ENCODE measurements around the gene PCDHA9. TPM values are rescaled to one million over a fixed set of nuclear protein-coding genes. Genes with fewer than 3 reads are reported as not detected.
"Not testable (repeated sequence)": the region's sequence is repeated elsewhere in the genome, so short reads cannot be mapped to it uniquely, and the experiment has no call there.

The PCDHA9 gene, protein sequence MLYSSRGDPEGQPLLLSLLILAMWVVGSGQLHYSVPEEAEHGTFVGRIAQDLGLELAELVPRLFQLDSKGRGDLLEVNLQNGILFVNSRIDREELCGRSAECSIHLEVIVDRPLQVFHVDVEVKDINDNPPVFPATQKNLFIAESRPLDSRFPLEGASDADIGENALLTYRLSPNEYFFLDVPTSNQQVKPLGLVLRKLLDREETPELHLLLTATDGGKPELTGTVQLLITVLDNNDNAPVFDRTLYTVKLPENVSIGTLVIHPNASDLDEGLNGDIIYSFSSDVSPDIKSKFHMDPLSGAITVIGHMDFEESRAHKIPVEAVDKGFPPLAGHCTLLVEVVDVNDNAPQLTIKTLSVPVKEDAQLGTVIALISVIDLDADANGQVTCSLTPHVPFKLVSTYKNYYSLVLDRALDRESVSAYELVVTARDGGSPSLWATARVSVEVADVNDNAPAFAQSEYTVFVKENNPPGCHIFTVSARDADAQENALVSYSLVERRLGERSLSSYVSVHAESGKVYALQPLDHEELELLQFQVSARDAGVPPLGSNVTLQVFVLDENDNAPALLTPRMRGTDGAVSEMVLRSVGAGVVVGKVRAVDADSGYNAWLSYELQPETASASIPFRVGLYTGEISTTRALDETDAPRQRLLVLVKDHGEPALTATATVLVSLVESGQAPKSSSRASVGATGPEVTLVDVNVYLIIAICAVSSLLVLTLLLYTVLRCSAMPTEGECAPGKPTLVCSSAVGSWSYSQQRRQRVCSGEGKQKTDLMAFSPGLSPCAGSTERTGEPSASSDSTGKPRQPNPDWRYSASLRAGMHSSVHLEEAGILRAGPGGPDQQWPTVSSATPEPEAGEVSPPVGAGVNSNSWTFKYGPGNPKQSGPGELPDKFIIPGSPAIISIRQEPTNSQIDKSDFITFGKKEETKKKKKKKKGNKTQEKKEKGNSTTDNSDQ
- total RNA-seq (2014; rRNA removed; shearing (Covaris generic)): 0.02 TPM in 1 of 2 replicates, not detected in the other
- polyA plus RNA-seq (2014; cell fraction: nucleus; rRNA removed): not detected in 2 replicates

DNA sequence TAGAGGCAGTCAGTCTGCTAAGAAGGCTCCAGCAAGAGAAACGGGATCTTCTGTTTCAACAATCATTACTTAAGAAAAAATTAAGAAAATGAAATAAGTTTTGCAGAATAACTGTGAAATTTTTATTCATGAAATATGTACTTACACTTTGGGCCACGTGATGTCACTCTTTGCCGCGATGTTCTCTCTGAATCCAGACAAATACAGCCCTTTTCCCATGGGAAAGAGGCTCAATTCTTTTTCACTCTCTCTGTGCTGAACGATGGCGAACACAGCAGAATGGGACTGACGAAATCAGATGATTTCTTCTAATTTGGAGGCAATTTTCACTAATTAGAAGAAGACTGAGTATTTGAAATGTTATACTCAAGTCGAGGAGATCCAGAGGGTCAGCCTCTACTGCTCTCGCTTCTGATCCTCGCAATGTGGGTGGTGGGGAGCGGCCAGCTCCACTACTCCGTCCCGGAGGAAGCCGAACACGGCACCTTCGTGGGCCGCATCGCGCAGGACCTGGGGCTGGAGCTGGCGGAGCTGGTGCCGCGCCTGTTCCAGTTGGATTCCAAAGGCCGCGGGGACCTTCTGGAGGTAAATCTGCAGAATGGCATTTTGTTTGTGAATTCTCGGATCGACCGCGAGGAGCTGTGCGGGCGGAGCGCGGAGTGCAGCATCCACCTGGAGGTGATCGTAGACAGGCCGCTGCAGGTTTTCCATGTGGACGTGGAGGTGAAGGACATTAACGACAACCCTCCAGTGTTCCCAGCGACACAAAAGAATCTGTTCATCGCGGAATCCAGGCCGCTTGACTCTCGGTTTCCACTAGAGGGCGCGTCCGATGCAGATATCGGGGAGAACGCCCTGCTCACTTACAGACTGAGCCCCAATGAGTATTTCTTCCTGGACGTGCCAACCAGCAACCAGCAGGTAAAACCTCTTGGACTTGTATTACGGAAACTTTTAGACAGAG is at the start of gene PCDHA9:
Gene PCDHA9, plus strand, starts transcription at position 244 of the 964 bp plus-strand sequence. Its CDS starts 114 bp downstream, at position 358.
- peak; percentile 6 for DNase-seq (ENCODE audit: extremely low read depth, low read depth)

DNA sequence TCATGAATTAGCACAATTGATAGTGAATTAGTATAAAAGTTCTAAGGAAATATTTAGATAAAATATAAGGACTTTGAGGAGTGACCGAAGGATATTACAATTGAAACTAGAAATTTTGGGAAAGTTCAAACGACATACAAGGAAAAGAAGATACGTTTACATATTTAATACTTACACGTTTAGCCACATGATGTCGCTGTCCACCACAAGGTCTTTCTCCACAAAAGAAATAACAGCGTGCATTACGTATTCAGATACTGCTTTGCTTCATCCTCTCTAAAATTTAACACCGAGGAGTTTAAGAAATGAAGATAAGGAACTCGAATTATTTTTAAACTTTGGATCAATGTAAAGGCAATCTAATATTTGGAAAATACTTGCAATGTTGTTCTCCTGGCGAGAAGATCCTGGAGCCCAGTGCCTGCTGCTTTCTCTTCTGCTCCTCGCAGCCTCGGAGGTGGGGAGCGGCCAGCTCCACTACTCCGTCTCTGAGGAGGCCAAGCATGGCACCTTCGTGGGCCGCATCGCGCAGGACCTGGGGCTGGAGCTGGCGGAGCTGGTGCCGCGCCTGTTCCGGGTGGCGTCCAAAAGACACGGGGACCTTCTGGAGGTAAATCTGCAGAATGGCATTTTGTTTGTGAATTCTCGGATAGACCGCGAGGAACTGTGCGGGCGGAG is 47.2 kb upstream of the PCDHA9 start, which contains the start of gene PCDHA3:
Gene PCDHA3, plus strand, starts transcription at position 242 of the 678 bp plus-strand sequence.
- DNase-seq (ENCODE audit: extremely low read depth, low read depth): no peak

DNA sequence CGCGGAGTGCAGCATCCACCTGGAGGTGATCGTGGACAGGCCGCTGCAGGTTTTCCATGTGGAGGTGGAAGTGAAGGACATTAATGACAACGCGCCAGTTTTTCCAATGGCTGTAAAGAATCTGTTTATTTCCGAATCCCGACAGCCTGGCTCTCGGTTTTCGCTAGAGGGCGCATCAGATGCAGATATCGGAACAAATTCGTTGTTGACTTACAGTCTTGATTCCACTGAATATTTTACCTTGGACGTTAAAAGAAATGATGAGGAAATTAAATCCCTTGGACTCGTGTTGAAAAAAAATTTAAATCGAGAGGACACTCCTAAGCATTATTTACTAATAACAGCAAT is 46.7 kb upstream of the PCDHA9 start:
- DNase-seq (ENCODE audit: extremely low read depth, low read depth): no peak

DNA sequence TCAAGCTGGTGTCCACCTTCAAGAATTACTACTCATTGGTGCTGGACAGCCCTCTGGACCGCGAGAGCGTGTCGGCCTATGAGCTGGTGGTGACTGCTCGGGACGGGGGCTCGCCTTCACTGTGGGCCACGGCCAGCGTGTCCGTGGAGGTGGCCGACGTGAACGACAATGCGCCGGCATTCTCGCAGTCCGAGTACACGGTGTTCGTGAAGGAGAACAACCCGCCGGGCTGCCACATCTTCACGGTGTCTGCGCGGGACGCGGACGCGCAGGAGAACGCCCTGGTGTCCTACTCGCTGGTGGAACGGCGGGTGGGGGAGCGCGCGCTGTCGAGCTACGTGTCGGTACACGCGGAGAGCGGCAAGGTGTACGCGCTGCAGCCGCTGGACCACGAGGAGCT is 45.8 kb upstream of the PCDHA9 start:
- DNase-seq (ENCODE audit: extremely low read depth, low read depth): not testable (repeated sequence)

DNA sequence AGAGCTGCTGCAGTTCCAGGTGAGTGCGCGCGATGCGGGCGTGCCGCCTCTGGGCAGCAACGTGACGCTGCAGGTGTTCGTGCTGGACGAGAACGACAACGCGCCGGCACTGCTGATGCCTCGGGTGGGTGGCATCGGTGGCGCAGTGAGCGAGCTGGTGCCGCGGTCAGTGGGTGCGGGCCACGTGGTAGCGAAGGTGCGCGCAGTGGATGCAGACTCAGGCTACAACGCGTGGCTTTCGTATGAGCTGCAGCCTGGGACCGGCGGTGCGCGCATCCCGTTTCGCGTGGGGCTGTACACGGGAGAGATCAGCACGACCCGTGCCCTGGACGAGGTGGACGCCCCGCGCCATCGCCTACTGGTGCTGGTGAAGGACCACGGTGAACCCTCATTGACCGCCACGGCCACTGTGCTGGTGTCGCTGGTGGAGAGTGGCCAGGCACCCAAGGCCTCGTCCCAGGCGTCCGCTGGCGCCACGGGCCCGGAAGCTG is 45.4 kb upstream of the PCDHA9 start:
- DNase-seq (ENCODE audit: extremely low read depth, low read depth): no peak

DNA sequence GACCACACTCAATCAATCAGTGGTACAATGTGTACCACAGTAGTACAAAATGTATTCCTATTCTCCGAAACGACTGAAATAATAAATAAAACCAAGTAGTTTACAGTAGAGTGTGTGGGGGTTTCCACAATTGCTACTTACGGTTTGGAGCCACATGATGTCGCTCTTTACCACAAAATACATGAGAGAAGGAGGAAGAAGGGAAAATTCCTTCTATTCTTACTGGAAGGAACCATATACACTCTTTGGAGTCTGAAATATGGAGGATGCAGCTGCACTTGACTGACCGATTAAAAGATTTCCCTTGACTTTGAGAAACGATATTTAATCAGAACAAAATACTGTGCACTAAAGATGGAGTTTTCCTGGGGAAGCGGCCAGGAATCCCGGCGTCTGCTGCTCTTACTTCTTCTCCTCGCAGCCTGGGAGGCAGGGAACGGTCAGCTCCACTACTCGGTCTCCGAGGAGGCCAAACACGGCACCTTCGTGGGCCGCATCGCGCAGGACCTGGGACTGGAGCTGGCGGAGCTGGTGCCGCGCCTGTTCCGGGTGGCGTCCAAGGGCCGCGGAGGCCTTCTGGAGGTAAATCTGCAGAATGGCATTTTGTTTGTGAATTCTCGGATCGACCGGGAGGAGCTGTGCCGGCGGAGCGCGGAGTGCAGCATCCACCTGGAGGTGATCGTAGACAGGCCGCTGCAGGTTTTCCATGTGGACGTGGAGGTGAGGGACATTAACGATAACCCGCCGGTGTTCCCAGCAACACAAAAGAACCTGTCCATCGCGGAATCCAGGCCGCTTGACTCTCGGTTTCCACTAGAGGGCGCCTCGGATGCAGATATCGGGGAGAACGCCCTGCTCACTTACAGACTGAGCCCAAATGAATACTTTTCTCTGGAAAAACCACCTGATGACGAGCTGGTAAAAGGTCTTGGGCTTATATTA is 41.1 kb upstream of the PCDHA9 start, which contains the start of gene PCDHA4:
Gene PCDHA4, plus strand, starts transcription at position 235 of the 942 bp plus-strand sequence.
- DNase-seq (ENCODE audit: extremely low read depth, low read depth): peak; percentile 14

DNA sequence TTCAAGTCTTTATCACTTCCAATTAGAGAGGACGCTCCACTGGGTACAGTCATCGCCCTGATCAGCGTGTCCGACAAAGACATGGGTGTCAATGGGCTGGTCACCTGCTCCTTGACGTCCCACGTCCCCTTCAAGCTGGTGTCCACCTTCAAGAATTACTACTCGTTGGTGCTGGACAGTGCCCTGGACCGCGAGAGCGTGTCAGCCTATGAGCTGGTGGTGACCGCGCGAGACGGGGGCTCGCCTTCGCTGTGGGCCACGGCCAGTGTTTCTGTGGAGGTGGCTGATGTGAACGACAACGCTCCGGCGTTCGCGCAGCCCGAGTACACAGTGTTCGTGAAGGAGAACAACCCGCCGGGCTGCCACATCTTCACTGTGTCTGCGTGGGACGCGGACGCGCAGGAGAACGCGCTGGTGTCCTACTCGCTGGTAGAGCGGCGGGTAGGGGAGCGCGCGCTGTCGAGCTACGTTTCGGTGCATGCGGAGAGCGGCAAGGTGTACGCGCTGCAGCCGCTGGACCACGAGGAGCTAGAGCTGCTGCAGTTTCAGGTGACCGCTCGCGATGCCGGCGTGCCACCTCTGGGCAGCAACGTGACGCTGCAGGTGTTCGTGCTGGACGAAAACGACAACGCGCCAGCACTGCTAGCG is 39.8 kb upstream of the PCDHA9 start:
- DNase-seq (ENCODE audit: extremely low read depth, low read depth): not testable (repeated sequence)

DNA sequence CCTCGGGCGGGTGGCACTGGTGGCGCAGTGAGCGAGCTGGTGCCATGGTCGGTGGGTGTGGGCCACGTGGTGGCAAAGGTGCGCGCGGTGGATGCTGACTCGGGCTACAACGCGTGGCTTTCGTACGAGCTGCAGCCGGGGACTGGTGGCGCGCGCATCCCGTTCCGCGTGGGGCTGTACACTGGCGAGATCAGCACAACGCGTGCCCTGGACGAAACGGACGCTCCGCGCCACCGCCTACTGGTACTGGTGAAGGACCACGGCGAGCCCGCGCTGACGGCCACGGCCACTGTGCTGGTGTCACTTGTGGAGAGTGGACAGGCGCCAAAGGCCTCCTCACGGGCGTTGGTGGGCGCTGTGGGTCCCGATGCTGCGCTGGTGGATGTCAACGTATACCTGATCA is 39.3 kb upstream of the PCDHA9 start:
- no peak for DNase-seq (ENCODE audit: extremely low read depth, low read depth)

DNA sequence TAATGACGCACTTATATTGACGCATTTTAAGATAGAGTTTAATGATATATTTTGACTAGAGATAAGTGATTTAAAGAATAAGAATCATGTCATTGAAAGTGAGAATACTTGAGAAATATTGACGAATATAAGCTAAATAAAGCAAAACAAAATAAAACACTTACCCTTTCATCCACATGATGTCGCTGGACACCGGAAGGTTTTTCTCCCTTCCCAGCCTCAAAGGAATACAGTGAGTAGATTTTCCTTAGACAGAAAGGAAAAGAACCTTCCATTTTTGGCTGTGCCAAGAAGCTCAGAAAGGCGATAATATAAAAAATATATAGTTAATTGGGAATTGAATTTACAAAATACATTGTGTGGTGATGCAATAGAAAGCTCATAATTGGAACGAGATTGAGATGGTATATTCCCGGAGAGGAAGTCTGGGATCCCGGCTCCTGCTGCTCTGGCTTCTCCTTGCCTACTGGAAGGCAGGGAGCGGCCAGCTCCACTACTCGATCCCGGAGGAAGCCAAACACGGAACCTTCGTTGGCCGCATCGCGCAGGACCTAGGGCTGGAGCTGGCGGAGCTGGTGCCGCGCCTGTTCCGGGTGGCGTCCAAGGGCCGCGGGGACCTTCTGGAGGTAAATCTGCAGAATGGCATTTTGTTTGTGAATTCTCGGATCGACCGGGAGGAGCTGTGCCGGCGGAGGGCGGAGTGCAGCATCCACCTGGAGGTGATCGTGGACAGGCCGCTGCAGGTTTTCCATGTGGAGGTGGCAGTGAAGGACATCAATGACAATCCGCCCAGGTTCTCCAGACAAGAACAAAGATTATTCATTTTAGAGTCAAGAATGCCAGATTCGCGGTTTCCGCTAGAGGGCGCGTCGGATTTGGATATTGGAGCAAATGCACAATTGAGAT is 26.6 kb upstream of the PCDHA9 start, which contains the start of gene PCDHA5:
Gene PCDHA5, plus strand, starts transcription at position 239 of the 906 bp plus-strand sequence.
- DNase-seq (ENCODE audit: extremely low read depth, low read depth): peak; percentile 17

DNA sequence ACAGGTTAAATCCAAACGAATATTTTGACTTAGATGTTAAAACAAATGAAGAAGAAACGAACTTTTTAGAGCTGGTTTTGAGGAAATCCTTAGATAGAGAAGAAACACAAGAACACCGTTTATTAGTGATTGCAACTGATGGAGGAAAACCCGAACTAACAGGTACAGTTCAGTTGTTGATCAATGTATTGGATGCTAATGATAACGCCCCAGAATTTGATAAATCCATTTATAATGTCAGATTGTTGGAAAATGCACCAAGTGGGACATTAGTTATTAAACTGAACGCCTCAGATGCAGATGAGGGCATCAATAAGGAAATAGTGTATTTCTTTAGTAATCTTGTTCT is 25.9 kb upstream of the PCDHA9 start:
- no peak for DNase-seq (ENCODE audit: extremely low read depth, low read depth)

DNA sequence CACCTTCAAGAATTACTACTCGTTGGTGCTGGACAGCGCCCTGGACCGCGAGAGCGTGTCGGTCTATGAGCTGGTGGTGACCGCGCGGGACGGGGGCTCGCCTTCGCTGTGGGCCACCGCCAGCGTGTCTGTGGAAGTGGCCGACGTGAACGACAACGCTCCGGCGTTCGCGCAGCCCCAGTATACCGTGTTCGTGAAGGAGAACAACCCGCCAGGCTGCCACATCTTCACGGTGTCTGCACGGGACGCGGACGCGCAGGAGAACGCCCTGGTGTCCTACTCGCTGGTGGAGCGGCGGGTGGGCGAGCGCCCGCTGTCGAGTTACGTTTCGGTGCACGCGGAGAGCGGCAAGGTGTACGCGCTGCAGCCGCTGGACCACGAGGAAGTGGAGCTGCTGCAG is 25.2 kb upstream of the PCDHA9 start:
- not testable (repeated sequence) for DNase-seq (ENCODE audit: extremely low read depth, low read depth)

DNA sequence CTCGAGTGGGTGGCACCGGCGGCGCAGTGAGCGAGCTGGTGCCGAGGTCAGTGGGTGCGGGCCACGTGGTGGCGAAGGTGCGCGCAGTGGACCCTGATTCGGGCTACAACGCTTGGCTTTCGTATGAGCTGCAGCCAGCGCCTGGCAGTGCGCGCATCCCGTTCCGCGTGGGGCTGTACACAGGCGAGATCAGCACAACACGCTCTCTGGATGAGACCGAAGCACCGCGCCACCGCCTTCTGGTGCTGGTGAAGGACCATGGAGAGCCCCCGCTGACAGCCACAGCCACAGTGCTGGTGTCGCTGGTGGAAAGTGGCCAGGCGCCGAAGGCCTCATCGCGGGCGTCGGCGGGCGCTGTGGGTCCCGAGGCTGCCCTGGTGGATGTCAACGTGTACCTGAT is 24.7 kb upstream of the PCDHA9 start:
- no peak for DNase-seq (ENCODE audit: extremely low read depth, low read depth)

DNA sequence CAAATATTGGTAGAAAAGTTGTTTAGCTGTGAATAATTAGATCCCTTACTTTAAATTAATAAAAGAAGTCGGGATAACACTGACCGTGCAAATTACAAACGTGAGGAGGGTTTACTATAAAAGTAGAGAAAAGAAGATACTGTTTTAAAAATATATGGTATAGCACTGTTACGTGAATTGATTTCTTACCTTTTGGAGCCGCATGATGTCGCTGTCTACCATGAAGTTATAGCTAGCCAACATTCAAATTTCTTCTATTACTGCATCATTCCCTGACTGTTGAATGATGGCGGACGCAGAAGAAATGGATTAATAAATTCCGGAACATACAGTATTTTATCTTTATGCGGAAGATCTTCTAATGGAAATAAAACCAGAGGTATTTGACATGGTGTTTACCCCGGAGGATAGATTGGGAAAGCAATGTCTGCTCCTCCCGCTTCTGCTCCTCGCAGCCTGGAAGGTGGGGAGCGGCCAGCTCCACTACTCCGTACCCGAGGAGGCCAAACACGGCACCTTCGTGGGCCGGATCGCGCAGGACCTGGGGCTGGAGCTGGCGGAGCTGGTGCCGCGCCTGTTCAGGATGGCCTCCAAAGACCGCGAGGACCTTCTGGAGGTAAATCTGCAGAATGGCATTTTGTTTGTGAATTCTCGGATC is 20.3 kb upstream of the PCDHA9 start, which contains the start of gene PCDHA6:
Gene PCDHA6, plus strand, starts transcription at position 257 of the 658 bp plus-strand sequence. Its CDS starts 132 bp downstream, at position 389.
- DNase-seq (ENCODE audit: extremely low read depth, low read depth): no peak

DNA sequence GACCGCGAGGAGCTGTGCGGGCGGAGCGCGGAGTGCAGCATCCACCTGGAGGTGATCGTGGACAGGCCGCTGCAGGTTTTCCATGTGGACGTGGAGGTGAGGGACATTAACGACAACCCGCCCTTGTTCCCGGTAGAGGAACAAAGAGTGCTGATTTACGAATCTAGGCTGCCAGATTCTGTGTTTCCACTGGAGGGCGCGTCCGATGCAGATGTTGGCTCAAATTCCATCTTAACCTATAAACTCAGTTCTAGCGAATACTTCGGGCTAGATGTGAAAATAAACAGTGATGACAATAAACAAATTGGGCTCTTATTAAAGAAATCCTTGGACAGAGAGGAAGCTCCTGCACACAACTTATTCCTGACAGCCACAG is 19.8 kb upstream of the PCDHA9 start:
- DNase-seq (ENCODE audit: extremely low read depth, low read depth): no peak

DNA sequence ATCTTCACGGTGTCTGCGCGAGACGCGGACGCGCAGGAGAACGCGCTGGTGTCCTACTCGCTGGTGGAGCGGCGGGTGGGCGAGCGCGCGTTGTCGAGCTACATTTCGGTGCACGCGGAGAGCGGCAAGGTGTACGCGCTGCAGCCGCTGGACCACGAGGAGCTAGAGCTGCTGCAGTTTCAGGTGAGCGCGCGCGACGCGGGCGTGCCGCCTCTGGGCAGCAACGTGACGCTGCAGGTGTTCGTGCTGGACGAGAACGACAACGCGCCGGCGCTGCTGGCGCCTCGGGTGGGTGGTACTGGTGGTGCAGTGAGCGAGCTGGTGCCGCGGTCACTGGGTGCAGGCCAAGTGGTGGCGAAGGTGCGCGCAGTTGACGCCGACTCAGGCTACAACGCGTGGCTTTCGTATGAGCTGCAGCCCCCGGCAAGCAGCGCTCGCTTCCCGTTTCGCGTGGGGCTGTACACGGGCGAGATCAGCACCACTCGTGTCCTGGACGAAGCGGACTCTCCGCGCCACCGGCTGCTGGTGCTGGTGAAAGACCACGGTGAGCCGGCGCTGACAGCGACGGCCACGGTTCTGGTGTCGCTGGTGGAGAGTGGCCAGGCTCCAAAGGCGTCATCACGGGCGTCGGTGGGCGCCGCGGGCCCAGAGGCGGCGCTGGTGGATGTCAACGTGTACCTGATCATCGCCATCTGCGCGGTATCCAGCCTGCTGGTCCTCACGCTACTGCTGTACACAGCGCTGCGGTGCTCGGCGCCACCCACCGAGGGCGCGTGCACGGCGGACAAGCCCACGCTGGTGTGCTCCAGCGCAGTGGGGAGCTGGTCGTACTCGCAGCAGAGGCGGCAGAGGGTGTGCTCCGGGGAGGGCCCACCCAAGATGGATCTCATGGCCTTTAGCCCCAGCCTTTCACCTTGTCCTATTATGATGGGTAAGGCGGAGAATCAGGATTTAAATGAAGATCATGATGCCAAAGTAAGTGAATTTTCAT is 18.4 kb upstream of the PCDHA9 start:
- DNase-seq (ENCODE audit: extremely low read depth, low read depth): not testable (repeated sequence)
